OCI-LY3 (cell line): ENCODE results near the gene ANKS1A.

ENCODE experiments used
- EZH2phosphoT487 ChIP-seq: fragments of 200-600 bp; shearing (Covaris generic); IDR thresholded peaks from 2 replicates; pipeline ENCODE4 v1.6.1; 2018; ENCODE audit warnings: antibody characterized with exemption, mixed run types, low read depth
- TF ChIP-seq, protein P1 (sequence below): fragments of 200-600, 300-600 bp; sonication (generic); IDR thresholded peaks from 2 replicates; pipeline ENCODE4 v1.5.1; 2014; ENCODE audit warnings: antibody characterized with exemption, low read length, low read depth

- TF ChIP-seq, protein P1, sequence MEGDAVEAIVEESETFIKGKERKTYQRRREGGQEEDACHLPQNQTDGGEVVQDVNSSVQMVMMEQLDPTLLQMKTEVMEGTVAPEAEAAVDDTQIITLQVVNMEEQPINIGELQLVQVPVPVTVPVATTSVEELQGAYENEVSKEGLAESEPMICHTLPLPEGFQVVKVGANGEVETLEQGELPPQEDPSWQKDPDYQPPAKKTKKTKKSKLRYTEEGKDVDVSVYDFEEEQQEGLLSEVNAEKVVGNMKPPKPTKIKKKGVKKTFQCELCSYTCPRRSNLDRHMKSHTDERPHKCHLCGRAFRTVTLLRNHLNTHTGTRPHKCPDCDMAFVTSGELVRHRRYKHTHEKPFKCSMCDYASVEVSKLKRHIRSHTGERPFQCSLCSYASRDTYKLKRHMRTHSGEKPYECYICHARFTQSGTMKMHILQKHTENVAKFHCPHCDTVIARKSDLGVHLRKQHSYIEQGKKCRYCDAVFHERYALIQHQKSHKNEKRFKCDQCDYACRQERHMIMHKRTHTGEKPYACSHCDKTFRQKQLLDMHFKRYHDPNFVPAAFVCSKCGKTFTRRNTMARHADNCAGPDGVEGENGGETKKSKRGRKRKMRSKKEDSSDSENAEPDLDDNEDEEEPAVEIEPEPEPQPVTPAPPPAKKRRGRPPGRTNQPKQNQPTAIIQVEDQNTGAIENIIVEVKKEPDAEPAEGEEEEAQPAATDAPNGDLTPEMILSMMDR: no peak
- no peak for TF ChIP-seq EZH2phosphoT487
These were observed 165.2 kb downstream of the ANKS1A start for GRCh38 chr6:35054106-35054742.
